BJ (cell line): ENCODE data around the gene LRP1B. TPM values are rescaled to one million over a fixed set of nuclear protein-coding genes. Genes with fewer than 3 reads are reported as not detected.
A peak's percentile ranks its signal among the peaks of the same experiment; 100 is the strongest.

ENCODE experiments used
- CTCF ChIA-PET: fragments of 350-600 bp; formaldehyde crosslinking; extraction: SDS; loops from one replicate; lab custom pipeline; 2021; ENCODE audit warnings: antibody characterized with exemption, inconsistent platforms; lab: Yijun Ruan, JAX
- POLR2A ChIA-PET: fragments of 300-600 bp; sonication (Branson Sonifier 250); formaldehyde crosslinking; extraction: SDS; loops from one replicate; lab custom pipeline; 2021; ENCODE audit warnings: antibody characterized with exemption; lab: Charles Lee
- DNase-seq: peaks from one replicate; pipeline ENCODE4 v3.0.0-alpha.2; 2011; ENCODE audit warnings: low read depth
- H3K27me3 ChIP-seq: 2 replicates; pipeline ENCODE4 v1.6.0; 2011; ENCODE audit warnings: low read length; ENCODE audit not compliant: control insufficient read depth, insufficient read depth
- H3K36me3 ChIP-seq: 2 replicates; pipeline ENCODE4 v1.5.1; 2011; ENCODE audit warnings: low read length; ENCODE audit not compliant: control insufficient read depth, insufficient read depth
- H3K4me3 ChIP-seq: 2 replicates; pipeline ENCODE4 v1.5.1; 2011; ENCODE audit warnings: low read depth, mild to moderate bottlenecking, control low read depth, low read length
- CTCF ChIP-seq: IDR thresholded peaks from 2 replicates; pipeline ENCODE4 v1.5.1; 2011; ENCODE audit warnings: low read depth, mild to moderate bottlenecking, control low read depth, inconsistent platforms, low read length, moderate library complexity; ENCODE audit not compliant: insufficient read depth
- polyA plus RNA-seq: library from polyadenylated mRNA; depleted of rRNA; stranded (reverse); fragments of >200 nt; gene quantifications from 2 replicates; pipeline ENCODE4 v1.2.3, GENCODE V29; 2011

The LRP1B gene
- polyA plus RNA-seq, 1 experiment = 0.04 TPM

- no peak for DNase-seq
- H3K36me3 ChIP-seq = no peaks in the 10 kb centered on the region
- ChIA-PET CTCF (no interaction called here), POLR2A (no interaction called here)
- no peak overlapping the region for H3K4me3 ChIP-seq
- TF ChIP-seq CTCF = no peak
- no peaks in the 10 kb centered on the region for H3K27me3 ChIP-seq
Measured at GRCh38 chr2:141035846-141036420, 1094.9 kb downstream of the LRP1B start.

GRCh38 chr2:141029428-141030078 is 1101.3 kb downstream of the LRP1B start:
- no peaks in the 10 kb centered on the region for H3K27me3 ChIP-seq
- POLR2A ChIA-PET = no interaction called here

GRCh38 chr2:141027221-141027620 is 1103.6 kb downstream of the LRP1B start:
- Histone ChIP-seq H3K4me3 (no peak overlapping the region), H3K36me3 (no peaks in the 10 kb centered on the region), H3K27me3 (no peaks in the 10 kb centered on the region)
- no peak for TF ChIP-seq CTCF
- ChIA-PET POLR2A (no interaction called here), CTCF (no interaction called here)
- DNase-seq = no peak

More at GRCh38 chr2:141029428-141030078, 1101.3 kb downstream of the LRP1B start:
- Histone ChIP-seq H3K36me3 (no peaks in the 10 kb centered on the region), H3K4me3 (no peak overlapping the region)
- no peak for TF ChIP-seq CTCF
- CTCF ChIA-PET = no interaction called here
- DNase-seq = no peak

- ChIA-PET POLR2A (interaction anchor here (0.5 kb wide), 1 partner anchor 10 kb away, joined by 3 read pairs; no protein-coding TSS in a partner anchor), CTCF (no interaction called here)
- Histone ChIP-seq H3K36me3 (no peaks in the 10 kb centered on the region), H3K4me3 (no peak overlapping the region), H3K27me3 (no peaks in the 10 kb centered on the region)
- TF ChIP-seq CTCF = no peak
- DNase-seq = no peak
Measured at GRCh38 chr2:141021611-141022010, 1109.2 kb downstream of the LRP1B start.

- H3K27me3 ChIP-seq = no peaks in the 10 kb centered on the region
- ChIA-PET POLR2A (interaction anchor here (0.5 kb wide), 1 partner anchor 10 kb away, joined by 3 read pairs; no protein-coding TSS in a partner anchor), CTCF (no interaction called here)
- DNase-seq = peak; percentile 59
- H3K36me3 ChIP-seq = no peaks in the 10 kb centered on the region
- TF ChIP-seq CTCF = no peak
- no peak overlapping the region for H3K4me3 ChIP-seq
Measured at GRCh38 chr2:141021109-141021508, 1109.7 kb downstream of the LRP1B start.
